IMR-90 (cell line): ENCODE measurements around the gene FAM76A.

Source experiments
- CEBPB ChIP-seq: IDR thresholded peaks from 2 replicates; pipeline ENCODE4 v1.6.1; 2012; ENCODE audit warnings: low read depth, low read length, improper control_type of control experiment
- MAFK ChIP-seq: IDR thresholded peaks from 2 replicates; pipeline ENCODE4 v1.6.1; 2012; ENCODE audit warnings: low read depth, low read length, improper control_type of control experiment
- POLR2A ChIP-seq: IDR thresholded peaks from 2 replicates; pipeline ENCODE4 v1.6.1; 2012; ENCODE audit warnings: mild to moderate bottlenecking, low read depth, low read length

- TF ChIP-seq POLR2A = no peak
- TF ChIP-seq CEBPB = peak; percentile 60; the same call in 1 of the 2 replicates
- TF ChIP-seq MAFK = no peak
Observed at GRCh38 chr1:27787895-27788294, 62.1 kb downstream of the FAM76A start.
